Measurements from ENCODE around the gene PADI2. TPM values are rescaled to one million over a fixed set of nuclear protein-coding genes. Genes with fewer than 3 reads are reported as not detected.

The PADI2 gene
- total and polyA plus RNA-seq, 9 of the 15 experiments (the other 6 are each of a cell fraction or from before 2014, with no cell fraction given): 0.01 to 0.11 (median 0.01) TPM; not detected in 5

GRCh38 chr1:17134034-17134433, 14.8 kb upstream of the PADI2 start:
- intact Hi-C loops (cut with micrococcal nuclease): no loop called here
- 0% methylated on average over 4 of the region's 4 CpGs for WGBS (ENCODE audit: insufficient coverage, low coverage, missing lambda C conversion rate)
- Histone ChIP-seq H3K79me2 (ENCODE audit: control insufficient read depth, insufficient read depth, low read length) (no peaks in the 10 kb centered on the region), H3K27ac (ENCODE audit: extremely low read depth, low read depth, low read length) (no peak overlapping the region), H3K9me1 (ENCODE audit: control insufficient read depth, insufficient read depth, low read length) (no peaks in the 10 kb centered on the region), H4K20me1 (replicated peaks; ENCODE audit: control insufficient read depth, insufficient read depth, low read length) (no peaks in the 10 kb centered on the region; the same call in 1 of the 2 replicates), H3K4me1 (replicated peaks in 1 of 2; ENCODE audit: control insufficient read depth in 2 of 2, insufficient read depth in 2 of 2, low read length in 2 of 2) (no peaks in the 10 kb centered on the region), H3K4me3 (no peak overlapping the region), H3K4me2 (ENCODE audit: insufficient read depth, low read length) (no peak overlapping the region), H3K36me3 (ENCODE audit: control insufficient read depth, insufficient read depth, low read length) (no peaks in the 10 kb centered on the region), H3K27me3 (ENCODE audit: control insufficient read depth in 2 of 2, insufficient read depth in 2 of 2, low read length in 2 of 2) (peaks cover 27 to 56% of the 10 kb centered on the region in 2 experiments), H3K9me3 (replicated peaks; ENCODE audit: control insufficient read depth, insufficient read depth, low read depth, low read length) (no peaks in the 10 kb centered on the region), H2AFZ (ENCODE audit: low read depth, low read length) (no peak overlapping the region), H3K9ac (ENCODE audit: insufficient read depth in 1 of 2, low read depth in 2 of 2, low read length in 2 of 2) (no peak overlapping the region)
- FAIRE-seq: no peak
- no peak for ATAC-seq
- CTCF ChIA-PET (ENCODE audit: low intra/inter-chr PET ratio): no interaction called here
- POLR2A ChIA-PET: interaction anchor here (0.8 kb wide), 1 partner anchor 20 kb away, joined by 3 read pairs; no protein-coding TSS in a partner anchor
- no peak for DNase-seq (ENCODE audit: extremely low read depth in 1 of 4, low spot score in 3 of 4)
- BruUV-seq (replicated peaks): no TSS peak
- TF ChIP-seq ARID3A (IDR thresholded peaks at IDR 0.05; ENCODE audit: borderline replicate concordance, low read depth, low read length) (no peak), ZNF24 (IDR thresholded peaks at IDR 0.05) (no peak), ARNT (IDR thresholded peaks at IDR 0.05) (no peak), ATF7 (IDR thresholded peaks at IDR 0.05) (no peak), ETV5 (CRISPR knock-in tag; IDR thresholded peaks at IDR 0.05; ENCODE audit: low read depth) (no peak), HDAC6 (IDR thresholded peaks at IDR 0.05; ENCODE audit: low read depth, low read length) (no peak), ZSCAN32 (CRISPR knock-in tag; IDR thresholded peaks at IDR 0.05) (no peak), ZBTB7A (IDR thresholded peaks at IDR 0.05; ENCODE audit: borderline replicate concordance, control insufficient read depth, low read depth, low read length) (no peak), PRMT5 (CRISPR knock-in tag; IDR thresholded peaks at IDR 0.05) (no peak), ETV1 (tag; conservative IDR thresholded peaks at IDR 0.05; ENCODE audit: low read depth) (no peak), HIVEP1 (CRISPR knock-in tag; IDR thresholded peaks at IDR 0.05) (no peak), NFYB (IDR thresholded peaks at IDR 0.05; ENCODE audit: extremely low read depth, insufficient read length) (no peak)
- in situ Hi-C loops (cut with MboI): no loop called here
